Measurements from ENCODE around the gene DENND11.

- TF ChIP-seq CTCF (IDR thresholded peaks at IDR 0.05) (no peak), POLR2A (IDR thresholded peaks at IDR 0.05) (no peak)
Measured at GRCh38 chr7:141704741-141705140, 2.8 kb upstream of the DENND11 start.
